Stimulated activated naive CD4-positive, alpha-beta T cell treated with Interleukin-2 at 50 U/mL for 16 hours (primary cell): ENCODE results near the gene PSD.

Source experiments
- DNase-seq: peaks from one replicate; lab custom pipeline; 2025; lab: John Stamatoyannopoulos, UW

PSD gene

DNA sequence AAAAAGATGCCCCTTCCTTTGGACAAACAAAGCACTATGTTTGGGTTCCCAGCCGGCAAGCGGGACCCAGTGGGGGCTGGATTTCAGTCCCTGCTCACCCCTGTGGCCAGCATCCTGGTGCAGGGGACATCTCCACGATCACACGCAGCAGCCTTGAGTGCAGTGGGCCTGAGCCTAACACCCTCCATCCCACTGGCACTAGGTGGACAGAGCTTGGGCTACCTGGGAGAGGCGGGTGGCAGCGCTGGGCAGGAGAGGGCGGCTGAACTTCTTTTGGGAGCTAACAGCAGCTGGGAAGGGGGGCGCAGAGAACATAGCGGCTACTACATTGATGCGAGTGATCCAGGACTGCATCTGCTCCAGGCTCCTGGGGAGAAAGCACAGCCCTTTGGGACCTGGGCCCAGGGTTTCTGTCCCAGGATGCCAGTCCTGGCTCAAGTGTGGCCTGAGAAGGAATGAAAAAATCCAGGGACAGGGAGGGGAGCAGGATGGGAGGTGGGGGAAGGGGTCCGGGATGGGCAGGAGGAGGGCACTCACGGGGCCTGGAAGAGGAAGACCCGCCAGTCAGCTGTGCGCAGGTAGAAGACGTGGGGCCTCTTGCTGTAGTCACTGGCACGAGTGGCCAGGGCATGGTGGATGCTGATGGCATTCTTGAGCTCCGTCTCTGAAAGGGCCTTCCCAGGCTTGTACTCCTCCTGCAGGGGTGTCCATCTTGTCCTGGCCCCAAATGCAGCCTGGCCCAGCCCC, 14.1 kb downstream of the PSD start:
- no peak for DNase-seq

DNA sequence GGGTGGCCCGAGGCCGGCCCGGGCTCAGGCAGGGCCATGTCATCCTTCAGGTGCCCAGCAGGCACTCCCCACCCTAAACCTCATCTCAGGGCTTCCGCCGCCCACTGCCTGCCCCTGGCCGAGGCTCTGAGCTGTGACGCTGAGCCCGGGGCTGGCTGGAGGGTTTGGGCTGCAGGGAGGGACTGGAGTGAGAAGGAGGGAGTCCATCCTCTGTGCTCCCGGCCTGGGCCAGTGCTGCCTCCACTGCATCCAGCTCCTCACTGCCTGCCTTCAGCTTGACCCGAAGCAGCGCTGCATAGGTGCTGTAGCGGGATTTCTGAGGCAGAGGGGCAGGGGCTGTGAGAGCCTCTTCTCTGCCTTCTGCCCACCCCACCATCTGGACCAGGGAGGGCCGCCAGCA, 15.5 kb downstream of the PSD start:
- DNase-seq = no peak

DNA sequence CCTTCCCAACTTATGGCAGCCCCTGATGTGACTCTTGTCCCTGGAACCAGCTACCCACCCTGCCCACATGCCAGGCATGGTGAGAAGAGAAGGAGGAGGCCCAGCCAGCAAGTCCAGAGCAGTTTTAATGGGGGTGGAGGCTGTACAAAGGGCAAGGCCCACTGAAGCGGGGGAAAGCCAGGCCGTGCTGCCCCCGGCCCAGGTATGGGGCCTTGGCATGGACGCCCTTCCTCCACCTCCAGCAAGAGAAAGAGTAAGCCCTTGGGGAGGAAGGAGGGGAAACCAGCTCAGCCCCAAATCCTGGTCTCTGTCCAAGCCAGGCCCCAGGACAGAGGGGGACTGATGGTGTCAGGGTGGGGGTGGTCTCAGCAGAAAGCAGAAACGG, 16.1 kb downstream of the PSD start:
- no peak for DNase-seq

DNA sequence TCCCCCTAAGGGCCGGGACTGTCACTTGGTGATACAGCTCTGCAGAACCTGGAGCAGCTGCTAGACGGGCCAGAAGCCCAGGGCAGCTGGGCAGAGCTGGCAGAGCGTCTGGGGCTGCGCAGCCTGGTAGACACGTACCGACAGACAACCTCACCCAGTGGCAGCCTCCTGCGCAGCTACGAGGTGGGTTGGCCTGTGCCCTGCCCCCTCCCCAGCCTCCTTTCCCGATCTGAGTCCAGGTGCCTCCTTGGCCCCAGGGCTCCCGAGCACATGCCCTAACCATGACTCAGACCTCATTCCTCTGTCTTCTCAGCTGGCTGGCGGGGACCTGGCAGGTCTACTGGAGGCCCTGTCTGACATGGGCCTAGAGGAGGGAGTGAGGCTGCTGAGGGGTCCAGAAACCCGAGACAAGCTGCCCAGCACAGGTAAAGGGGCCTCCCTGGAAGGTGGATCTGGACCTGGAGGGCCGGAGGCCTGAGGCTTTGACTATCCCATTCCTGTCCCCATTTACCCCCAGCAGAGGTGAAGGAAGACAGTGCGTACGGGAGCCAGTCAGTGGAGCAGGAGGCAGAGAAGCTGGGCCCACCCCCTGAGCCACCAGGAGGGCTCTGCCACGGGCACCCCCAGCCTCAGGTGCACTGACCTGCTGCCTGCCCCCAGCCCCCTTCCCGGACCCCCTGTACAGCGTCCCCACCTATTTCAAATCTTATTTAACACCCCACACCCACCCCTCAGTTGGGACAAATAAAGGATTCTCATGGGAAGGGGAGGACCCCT, 16.7 kb downstream of the PSD start:
- DNase-seq = no peak

DNA sequence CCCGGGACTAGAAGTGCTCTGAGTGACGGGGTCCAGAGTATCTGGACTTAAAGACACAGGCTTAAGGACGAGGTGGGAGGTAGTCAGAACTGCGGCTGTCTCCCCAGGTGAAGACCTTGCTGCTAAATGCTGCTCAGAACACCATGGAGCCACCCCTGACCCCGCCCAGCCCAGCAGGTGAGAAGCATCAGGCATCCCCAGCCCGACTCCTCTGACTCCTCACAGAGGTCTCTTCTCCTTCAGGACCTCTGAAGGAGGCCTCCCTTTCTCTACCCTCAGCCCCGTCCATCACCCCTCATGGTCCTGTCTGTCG, 17.3 kb downstream of the PSD start:
- no peak for DNase-seq

DNA sequence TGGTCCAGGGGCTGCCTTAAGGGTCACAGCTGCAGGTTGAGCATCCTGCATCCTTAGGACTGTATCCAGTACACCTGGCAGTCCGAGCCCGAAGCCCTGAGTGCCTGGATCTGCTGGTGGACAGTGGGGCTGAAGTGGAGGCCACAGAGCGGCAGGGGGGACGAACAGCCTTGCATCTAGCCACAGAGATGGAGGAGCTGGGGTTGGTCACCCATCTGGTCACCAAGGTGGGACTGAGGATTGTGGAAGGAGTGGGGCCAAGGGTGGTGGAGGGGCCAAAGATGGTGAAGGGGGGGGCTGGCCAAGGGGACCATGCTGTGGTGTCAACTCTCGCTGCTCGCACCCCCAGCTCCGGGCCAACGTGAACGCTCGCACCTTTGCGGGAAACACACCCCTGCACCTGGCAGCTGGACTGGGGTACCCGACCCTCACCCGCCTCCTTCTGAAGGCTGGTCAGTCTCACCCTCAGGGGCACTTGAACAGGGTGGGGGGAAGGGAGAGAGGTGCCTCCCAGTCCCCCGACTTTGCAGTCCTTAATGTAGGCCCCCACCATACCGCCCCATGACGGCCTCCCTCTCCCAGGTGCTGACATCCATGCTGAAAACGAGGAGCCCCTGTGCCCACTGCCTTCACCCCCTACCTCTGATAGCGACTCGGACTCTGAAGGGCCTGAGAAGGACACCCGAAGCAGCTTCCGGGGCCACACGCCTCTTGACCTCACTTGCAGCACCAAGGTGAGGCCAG, 17.8 kb downstream of the PSD start:
- DNase-seq = no peak

DNA sequence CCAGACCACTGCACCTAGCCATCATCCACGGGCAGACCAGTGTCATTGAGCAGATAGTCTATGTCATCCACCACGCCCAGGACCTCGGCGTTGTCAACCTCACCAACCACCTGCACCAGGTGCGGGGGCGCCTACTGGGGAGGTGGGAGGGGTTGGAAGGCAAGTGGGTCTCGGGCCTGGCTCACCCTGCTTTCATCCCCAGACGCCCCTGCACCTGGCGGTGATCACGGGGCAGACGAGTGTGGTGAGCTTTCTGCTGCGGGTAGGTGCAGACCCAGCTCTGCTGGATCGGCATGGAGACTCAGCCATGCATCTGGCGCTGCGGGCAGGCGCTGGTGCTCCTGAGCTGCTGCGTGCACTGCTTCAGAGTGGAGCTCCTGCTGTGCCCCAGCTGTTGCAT, 18.5 kb downstream of the PSD start:
- no peak for DNase-seq

DNA sequence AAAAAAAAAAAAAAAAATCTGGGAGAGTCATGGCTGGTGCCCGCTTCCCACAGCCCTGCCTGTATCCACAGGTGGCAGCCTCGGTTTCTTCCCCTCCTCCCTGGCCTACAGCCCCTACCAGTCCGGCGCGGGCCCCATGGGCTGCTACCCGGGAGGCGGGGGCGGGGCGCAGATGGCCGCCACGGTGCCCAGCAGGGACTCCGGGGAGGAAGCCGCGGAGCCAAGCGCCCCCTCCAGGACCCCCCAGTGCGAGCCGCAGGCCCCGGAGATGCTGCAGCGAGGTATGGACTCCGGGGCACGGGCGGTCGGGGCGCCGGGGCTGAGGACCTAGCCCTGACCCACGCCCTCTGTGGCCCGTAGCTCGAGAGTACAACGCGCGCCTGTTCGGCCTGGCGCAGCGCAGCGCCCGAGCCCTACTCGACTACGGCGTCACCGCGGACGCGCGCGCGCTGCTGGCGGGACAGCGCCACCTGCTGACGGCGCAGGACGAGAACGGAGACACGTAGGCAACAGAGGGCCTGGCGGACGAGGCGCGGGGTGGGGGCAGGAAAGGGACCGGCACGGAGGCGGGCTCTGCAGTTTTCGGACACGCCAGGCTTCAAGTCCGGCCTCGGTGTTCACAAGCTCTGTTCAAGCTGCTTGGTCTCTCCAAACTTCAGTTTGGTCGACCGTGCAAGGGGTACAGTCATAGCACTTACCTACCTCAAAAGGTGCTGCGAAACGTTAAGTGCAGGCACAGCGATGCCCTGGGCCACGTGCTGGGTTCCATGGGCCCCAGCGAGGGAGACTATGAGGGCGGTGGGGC, 19.2 kb downstream of the PSD start:
- DNase-seq = peak; percentile 78

DNA sequence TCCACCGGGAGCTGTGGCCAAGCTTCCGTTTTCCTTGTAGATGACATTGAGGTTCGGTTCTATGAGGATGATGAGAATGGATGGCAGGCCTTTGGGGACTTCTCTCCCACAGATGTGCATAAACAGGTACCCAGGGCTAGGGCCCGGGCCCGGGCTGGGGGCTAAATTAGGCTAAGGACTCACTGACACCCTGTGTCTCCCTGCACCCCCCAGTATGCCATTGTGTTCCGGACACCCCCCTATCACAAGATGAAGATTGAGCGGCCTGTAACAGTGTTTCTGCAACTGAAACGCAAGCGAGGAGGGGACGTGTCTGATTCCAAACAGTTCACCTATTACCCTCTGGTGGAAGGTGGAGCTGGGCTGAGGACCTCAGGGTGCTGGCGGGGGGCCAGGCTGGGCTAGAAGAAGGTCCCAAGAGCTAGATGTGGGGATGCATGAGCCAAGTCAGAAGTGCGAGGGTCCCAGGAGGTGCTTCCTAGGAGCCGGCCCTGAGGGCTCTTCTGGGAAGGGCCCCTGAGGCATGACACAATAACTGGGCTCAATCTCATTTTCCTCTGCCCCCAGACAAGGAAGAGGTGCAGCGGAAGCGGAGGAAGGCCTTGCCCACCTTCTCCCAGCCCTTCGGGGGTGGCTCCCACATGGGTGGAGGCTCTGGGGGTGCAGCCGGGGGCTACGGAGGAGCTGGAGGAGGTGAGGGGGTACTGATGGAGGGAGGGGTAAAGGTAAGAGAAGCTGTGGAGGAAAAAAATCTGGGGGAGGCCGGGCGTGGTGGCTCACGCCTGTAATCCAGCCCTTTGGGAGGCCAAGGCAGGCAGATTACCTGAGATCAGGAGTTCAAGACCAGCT, 20.2 kb downstream of the PSD start:
- DNase-seq = no peak

DNA sequence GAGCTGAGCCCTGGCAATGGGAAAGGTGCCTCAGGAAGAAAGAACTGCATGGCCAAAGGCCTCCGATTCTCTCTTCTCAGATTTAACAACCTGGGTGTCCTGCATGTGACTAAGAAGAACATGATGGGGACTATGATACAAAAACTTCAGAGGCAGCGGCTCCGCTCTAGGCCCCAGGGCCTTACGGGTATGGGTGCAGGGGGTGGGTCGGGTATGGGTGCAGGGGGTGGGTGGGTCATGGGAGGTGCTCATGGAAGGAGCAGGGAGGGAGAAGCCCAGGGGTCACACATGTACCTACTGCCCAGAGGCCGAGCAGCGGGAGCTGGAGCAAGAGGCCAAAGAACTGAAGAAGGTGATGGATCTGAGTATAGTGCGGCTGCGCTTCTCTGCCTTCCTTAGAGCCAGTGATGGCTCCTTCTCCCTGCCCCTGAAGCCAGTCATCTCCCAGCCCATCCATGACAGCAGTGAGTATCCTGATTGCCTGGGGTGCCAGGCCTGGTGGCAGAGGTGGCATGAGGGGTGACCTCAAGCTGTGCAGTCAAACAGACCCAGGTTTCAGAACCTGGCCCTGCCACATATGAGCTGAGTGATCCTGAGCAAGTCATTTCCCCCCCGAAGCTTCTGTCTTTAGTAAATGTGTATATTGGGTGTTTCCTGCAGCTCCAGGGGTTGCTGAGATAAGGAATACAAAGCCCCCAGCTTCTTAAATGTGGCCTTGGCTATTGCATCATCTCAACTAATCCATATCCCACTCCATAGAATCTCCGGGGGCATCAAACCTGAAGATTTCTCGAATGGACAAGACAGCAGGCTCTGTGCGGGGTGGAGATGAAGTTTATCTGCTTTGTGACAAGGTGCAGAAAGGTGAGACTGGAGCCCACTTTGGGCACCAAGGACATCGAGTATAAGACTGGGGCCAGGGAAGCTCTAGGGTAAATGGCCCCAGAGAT, 21.1 kb downstream of the PSD start:
- DNase-seq = no peak

DNA sequence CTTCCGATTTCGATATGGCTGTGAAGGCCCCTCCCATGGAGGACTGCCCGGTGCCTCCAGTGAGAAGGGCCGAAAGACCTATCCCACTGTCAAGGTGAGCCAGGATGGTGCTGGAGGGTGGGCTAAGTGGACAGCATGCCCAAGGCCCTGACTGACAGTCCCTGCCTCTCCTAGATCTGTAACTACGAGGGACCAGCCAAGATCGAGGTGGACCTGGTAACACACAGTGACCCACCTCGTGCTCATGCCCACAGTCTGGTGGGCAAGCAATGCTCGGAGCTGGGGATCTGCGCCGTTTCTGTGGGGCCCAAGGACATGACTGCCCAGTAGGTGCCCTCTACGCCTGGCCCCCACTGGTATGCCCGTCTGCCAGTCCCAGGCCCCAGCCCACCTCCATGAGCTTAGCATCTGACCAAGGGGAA, 21.8 kb downstream of the PSD start:
- no peak for DNase-seq

DNA sequence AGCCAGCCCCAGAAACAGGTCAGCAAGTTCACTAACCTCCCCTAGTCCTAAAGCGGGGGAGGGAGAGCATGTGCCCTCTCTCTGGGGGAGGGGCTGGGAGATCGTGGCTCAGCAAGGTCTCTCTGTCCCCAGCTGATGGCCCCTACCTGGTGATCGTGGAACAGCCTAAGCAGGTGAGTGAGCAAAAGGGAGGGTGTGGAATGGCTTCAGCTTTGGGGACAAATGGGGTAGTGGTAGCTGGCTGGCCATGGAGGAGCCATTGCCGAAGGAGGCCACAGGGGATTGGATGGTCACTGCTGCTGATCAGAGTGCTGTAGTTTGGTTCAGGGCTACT, 22.3 kb downstream of the PSD start:
- no peak for DNase-seq

DNA sequence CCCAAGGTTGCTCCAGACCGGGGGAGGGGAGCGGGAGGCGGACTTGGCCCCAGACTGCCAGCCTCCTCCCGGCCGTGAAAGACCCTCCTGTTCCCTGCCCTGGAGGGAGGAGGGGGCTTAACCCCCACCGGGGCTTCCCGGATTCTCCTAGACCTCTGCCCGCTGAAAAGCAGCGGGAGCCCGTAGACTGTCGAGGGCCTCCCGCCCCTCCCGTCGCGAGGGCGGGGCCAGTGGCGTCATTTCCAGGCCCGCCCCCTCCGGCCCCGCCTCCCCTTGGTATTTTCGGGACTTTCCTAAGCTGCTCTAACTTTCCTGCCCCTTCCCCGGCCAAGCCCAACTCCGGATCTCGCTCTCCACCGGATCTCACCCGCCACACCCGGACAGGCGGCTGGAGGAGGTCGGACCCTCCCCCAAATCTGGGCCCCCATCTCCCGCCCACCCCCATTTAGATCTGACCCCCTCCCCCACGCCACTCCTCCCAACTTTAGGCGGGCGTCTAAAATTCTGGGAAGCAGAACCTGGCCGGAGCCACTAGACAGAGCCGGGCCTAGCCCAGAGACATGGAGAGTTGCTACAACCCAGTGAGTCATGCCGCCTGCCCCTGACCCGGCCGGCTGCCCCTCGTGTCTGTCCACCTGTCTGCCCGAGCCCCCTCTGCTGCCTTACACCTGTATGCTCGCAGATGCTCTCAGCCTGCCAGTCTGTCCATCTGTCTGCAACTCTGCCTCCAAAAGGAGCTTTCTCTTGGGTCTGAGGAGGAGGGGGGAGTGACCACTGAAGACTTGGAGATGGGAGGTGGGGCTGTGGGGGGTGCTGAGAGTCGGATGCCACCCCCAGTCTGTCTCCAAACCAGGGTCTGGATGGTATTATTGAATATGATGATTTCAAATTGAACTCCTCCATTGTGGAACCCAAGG, 22.9 kb downstream of the PSD start, which contains the start of gene NFKB2:
NFKB2 (plus strand) TSS at position 306 of the 917 bp plus-strand sequence; CDS start at position 561, 255 bp downstream.
- DNase-seq = peak; percentile 83

DNA sequence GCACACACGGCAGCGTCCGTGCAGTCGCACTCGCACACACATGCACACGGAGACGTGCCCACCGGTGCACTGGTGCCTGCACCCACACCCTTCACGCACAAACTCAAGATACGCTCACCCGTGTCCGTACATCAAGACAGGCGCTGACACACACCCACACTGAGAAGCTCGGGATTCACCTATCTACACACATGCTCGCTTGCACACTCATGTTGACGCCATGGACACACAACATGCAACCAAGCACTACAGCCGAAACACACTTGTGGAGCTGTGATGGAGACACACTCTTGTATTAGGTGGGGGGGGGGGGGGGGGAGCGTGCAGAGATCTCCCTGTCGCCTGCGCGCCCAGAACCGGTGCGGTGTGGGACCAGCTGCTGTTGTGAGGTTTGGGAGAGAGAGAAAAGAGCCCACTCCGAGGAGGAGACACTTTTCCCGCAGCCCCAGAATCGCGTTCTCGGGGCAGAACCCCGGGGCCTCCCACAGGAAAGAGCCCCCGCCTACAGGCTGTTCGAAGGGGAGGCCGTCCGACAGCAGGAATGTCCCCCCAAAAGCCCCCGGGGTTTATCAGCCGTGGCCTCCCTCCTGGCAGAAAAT, 23.7 kb downstream of the PSD start:
- peak; percentile 74 for DNase-seq

DNA sequence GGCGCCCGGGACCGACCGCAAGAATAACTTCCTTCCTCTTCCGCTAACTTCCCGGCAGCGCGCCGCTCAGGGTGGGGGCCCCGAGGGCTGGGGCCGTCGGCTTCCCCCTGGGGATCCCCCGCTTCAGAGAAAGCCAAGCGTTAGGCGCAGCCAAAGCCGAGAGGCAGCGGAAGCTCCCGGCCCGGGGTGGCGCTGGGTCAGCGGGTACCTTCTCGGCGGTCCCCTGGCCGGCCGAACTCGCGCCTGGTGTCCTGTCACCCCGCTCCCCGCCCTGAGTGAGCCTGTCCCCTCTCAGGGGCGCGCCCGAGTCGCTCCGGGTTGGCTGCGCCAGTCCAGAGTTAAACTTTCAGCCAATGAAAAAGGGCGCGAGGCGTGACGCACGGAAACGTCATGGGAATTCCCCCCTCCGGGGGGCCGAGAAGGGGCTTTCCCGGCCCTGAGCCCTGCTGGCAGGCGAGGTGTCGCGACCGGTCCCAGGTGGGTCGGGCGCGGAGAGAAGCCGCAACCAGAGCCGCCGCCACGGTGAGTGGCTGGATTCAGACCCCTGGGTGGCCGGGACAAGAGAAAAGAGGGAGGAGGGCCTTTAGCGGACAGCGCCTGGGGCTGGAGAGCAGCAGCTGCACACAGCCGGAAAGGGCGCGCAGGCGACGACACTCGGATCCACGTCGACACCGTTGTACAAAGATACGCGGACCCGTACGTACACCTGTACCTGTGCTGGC, 24.3 kb downstream of the PSD start:
- peak; percentile 97 for DNase-seq

DNA sequence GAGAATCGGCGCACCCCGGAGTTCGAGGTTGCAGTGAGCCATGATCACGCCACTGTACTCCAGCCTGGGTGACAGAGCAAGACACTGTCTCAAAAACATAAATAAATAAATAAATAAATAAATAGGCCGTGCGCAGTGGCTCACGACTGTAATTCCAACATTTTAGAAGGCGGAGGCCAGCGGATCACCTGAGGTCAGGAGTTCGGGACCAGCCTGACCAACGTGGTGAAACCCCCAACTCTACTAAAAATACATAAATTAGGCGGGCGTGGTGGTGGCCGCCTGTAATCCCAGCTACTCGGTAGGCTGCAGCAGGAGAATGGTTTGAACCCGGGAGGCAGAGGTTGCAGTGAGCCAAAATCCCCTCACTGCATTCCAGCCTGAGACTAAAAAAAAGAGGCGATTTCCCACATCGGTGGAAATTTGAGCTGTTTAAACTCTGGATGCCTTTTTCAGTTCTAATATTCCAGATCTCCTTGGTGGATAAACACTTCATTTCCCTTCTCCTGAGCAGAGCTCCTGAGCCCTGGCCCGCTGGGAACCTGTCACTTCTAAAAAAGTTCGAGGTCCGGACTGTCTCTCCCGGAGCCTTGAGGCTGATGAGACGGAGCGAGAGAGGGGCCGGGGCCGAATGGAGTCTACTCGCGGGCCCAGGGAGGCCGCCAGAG, 25.0 kb downstream of the PSD start:
- no peak for DNase-seq

DNA sequence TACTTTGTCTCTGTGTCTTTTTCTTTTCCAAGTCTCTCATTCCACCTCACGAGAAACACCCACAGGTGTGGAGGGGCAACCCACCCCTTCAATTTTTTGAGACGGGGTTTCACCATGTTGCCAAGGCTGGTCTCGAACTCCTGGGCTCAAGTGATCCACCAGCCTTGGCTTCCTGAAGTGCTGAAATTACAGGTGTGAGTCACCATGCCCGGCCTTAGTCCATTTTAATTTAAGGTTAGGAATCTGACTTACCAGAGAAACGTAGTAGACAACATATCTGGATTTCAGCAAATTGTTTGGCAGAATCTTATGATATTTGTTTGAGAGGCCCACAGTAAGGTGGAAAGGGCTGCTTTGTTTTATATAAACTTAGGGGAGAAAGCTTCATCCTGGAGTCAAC, 26.3 kb downstream of the PSD start:
- DNase-seq = no peak
